Ramos (cell line): ENCODE measurements around the gene IZUMO1.
"Not testable (repeated sequence)": the region's sequence is repeated elsewhere in the genome, so short reads cannot be mapped to it uniquely, and the experiment has no call there.

Experiments used
- in situ Hi-C: fragments of 300-500 bp; cut with MboI; formaldehyde crosslinking; loops from one replicate; pipeline ENCODE4 v1.14.3; 2022; ENCODE audit warnings: low sequenced_read_pairs; ENCODE audit not compliant: unreplicated experiment

IZUMO1 gene

GRCh38 chr19:48739404-48740163, 7.1 kb downstream of the IZUMO1 start:
- in situ Hi-C loops = no loop called here

GRCh38 chr19:48738557-48739403, 7.9 kb downstream of the IZUMO1 start:
- in situ Hi-C loops = no loop called here

GRCh38 chr19:48737360-48737998, 9.2 kb downstream of the IZUMO1 start:
- in situ Hi-C loops = no loop called here

GRCh38 chr19:48735031-48735615, 11.6 kb downstream of the IZUMO1 start:
- in situ Hi-C loops = no loop called here

- in situ Hi-C loops = no loop called here
These were observed 12.1 kb downstream of the IZUMO1 start for GRCh38 chr19:48734625-48735024.

GRCh38 chr19:48731452-48731851, 15.3 kb downstream of the IZUMO1 start:
- in situ Hi-C loops = no loop called here

- in situ Hi-C loops = no loop called here
These were observed 17.6 kb downstream of the IZUMO1 start for GRCh38 chr19:48728911-48729664.

- in situ Hi-C loops = no loop called here
These were observed 20.2 kb downstream of the IZUMO1 start for GRCh38 chr19:48726556-48726955.

GRCh38 chr19:48724796-48725753, 21.6 kb downstream of the IZUMO1 start:
- in situ Hi-C loops = no loop called here

- in situ Hi-C loops = no loop called here
These were observed 24.5 kb downstream of the IZUMO1 start for GRCh38 chr19:48722196-48722708.

GRCh38 chr19:48720613-48721296, 26.0 kb downstream of the IZUMO1 start:
- in situ Hi-C loops = no loop called here

- in situ Hi-C loops = no loop called here
These were observed 26.5 kb downstream of the IZUMO1 start for GRCh38 chr19:48720251-48720612.

- in situ Hi-C loops = no loop called here
These were observed 27.2 kb downstream of the IZUMO1 start, which contains the start of gene MAMSTR for GRCh38 chr19:48719263-48720171. MAMSTR (minus strand) TSS chr19:48719725; CDS start chr19:48719031, 694 bp downstream.

GRCh38 chr19:48718711-48719231, 27.9 kb downstream of the IZUMO1 start:
- in situ Hi-C loops = no loop called here

GRCh38 chr19:48718106-48718505, 28.6 kb downstream of the IZUMO1 start:
- in situ Hi-C loops = not testable (repeated sequence)

GRCh38 chr19:48716562-48717291, 30.0 kb downstream of the IZUMO1 start:
- in situ Hi-C loops = no loop called here
